Stimulated activated CD8-positive, alpha-beta memory T cell treated with anti-CD3 and anti-CD28 coated beads, Interleukin-12 subunit alpha, Interleukin-12 subunit beta, amount 100 ng/mL, for 24 hours (primary cell): Measurements from ENCODE around the gene ADGRV1.

ENCODE experiments used
- DNase-seq: peaks from one replicate; pipeline ENCODE4 v3.0.0-alpha.2; 2020; ENCODE audit errors: extremely low read depth

Gene ADGRV1

DNA sequence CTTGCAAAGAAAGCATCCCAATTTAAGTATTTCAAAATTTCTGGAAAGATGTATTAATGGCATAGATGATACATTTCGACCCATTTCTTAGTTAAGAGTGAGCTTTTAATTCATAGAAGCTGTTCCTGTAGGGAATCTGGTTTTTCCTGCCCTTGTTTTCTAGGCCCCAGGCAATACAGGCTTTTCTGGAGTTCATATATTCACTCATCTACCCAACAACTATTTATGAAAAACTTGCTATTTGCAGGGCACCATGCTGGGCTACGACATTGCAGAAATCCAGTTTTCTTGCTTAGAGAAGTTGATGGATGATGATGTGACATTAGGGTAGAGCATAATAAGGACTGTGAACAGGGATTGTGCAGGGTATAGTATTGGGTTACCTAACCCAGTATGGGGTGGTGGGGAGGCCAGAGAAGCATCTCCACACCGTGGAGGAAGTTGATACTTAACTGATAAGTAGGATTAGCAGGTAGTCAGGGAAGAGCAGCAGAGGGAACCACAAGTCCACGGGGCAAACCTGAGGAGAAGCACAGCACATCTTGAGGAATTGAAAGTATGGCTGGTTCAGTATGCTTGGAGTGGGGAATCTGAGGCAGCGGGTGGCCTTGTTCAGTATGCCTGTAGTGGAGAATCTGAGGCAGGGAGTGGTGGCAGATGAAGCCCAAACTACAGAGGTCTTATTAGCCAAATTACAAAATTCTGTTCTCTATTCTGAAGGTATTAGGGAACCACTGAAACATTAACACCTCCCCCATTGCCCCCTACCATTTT is 577.1 kb downstream of the ADGRV1 start:
- no peak for DNase-seq

DNA sequence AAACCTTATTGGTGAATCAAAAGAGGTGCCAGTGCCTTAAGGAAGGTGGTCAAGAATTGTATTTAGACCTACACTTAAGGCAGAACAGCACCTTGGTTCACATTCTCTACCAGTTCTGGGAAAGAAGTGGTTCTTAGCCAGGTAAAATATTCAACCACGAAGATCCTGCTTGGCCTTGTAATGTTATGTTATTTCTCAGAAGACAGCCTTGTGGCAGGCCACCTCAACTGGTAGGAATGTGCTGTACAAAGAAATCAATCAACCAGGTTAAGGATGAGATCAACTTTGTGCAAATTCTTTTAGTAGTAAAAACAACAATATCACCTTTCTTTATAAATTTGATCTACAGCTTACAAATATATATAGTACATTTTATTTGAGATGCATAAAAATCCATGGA is 577.7 kb downstream of the ADGRV1 start:
- DNase-seq, result no peak

DNA sequence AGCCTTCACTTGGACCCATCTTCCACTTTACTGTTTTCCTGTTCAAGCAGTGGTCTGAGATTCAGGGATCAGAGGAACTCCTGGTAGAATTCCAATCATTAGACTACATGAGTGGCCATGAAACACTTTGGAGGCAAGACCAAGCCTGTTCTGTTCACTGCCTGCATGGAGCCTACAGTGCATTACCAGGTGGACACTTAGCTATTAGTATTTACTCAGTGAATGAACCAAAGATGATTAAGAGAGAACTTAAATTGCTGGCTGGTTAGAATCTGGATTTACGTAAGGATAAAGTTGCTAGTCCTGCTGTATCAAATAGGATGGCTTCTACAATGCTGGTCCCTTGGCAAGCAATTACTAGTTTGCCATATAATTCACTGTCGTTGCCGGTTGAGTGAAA is 579.0 kb downstream of the ADGRV1 start:
- DNase-seq, result no peak

DNA sequence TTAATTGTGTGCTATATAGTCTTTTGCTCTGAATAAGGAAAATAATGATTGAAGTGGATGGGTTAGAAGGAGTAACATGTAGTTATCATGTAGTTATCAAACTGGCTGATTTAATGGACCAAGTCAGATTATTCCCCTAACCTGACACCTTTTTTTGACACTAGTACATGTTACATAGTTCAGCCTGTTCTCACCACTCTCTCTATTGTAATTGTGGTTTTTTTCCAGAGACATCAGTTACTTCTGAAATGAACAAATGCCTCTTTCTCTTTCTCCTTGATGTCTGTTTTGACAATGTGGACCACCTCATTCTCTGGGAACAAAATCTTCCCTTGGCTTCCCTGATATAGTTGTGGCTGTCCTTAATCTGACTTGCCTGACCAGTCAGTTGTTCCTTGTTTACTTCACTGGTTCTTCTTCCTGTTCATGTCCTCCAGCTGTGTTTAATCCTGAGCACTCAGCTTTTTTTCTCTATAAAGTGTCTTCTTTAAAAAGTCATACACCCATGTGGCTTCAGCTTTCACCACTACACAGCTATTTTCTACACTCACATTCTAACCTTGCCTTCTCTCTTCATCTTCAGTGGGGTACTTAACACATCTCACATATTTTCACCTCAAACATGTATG is 581.1 kb downstream of the ADGRV1 start:
- DNase-seq, result no peak

DNA sequence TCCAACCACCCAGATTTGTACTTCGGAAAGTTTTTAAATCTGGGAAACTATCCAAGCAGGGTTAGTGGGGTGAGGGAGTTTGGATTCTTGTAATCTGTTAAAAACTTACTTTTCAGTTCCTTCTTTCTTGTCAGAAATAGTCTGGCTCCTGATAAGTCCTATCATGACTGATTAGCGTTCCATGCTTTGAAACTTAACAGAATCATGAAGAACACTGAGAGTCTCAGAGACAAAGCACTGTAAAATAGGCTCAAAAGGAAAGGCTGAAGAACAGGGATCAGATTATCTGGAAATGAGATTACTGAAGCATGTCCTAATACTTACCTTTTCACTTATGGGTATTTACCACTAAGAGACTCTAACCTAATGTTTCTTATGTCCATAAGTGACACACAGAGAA is 582.1 kb downstream of the ADGRV1 start:
- no peak for DNase-seq

DNA sequence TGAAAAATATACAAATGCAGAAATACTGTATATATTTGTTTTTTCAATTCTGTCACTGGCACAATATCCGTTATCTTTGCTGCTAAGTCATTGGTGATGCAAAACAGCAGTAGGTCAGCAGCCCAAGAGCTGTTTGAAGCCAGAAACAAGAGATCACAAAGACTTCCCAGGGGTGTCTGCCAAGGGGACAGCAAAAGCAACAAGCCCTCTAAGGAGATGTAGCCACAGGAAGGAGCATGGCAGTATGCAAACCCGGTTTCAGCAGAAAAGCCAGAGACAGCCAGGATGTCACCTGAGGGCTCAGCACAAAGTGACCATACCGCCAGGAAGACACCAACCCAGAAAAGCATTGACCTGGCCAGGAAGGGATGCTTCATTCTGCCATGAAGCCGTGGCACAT is 583.0 kb downstream of the ADGRV1 start:
- no peak for DNase-seq

DNA sequence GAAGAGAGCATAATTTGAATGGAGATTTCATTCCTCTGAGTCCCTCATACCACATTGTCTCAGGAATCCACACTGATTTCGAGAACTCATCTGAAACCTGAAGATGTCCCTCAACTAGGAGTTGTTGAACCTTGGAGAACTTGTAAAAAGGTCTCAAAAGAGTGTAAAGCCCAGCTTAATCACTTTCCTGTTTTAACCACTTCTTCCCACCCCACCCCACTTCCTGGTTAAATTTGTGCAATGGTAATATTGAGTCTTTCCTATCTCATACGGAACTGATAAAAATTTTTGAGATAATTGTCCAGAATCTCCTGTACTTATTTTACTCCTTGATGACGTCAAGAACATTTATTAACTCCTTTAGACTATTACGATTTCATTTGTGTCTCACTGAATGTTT is 583.8 kb downstream of the ADGRV1 start:
- no peak for DNase-seq

DNA sequence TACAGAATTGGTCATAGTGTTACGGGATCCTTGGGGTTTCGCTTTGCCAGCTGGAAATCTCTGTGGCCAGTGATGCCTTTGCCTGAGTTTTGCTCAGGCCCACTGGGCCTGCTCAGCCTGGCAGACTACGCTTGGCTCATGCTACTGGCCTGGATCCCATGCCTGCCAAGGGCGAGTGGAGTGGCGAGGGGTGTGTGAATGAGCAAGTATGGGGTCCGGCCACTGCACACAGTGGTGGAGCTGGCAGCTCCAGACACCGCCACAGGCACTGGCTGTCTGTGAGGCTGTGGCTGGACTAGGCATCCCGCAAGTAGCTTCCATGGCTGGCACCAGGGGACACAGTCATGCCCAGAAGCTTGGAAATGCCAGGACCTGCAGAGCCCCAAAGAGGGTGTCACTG is 584.2 kb downstream of the ADGRV1 start:
- no peak for DNase-seq

DNA sequence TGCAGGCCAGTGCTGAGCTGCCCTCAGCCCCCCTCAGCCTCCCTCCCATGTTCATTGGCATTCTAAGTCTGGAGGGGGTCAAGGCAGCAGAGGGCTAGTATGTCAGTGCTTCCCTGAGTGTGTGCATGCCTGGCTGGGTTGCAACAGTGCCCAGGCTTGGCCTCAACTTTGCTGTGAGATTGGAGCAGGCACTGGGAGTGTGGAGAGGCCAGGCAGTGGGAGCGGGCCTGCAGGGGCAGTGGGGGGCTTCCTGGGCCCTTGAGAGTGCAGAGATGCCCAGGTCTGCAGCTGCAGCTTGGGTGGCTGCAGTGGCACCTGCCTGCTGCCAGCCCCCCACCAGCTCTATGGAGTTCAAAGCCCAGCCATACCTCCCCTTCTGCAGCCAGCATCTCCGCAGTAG is 585.2 kb downstream of the ADGRV1 start:
- no peak for DNase-seq

DNA sequence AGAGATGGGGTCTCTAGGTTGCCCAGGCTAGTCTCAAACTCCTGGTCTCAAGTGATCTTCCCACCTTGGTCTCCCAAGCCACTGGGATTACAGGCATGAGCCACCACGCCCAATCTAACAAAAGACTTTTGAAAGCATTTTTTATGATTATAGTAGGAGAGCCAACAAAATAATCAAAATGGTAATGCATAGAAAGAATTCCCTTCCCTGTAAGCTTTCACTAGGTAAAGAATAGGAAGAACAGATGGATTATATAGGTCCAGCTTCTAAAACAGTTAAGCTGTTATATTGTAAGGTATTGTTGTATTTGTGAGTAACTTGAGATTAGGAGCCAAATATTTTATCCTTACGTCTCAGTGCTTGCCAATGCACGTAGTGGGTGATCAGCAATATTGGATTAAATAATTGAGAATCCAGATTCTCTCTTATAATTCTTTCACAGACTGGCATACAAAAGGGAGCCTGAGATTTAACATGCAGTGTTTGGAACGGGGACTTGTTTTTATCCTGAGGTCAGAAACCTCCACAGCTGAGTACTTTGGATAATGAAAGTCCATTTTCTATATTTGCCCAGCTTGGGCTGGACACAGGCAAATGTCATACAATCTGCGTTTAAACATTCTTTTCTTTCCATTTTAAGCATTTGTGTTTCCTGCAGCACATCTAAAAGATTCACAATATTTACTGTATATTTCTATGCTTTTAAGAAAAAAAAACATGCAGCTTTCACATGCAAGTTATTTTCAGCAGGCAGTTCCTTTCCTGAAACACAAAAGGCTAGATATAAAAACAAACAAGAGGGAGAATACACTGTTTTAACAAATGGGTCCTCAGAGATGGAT is 586.1 kb downstream of the ADGRV1 start:
- DNase-seq, result no peak

DNA sequence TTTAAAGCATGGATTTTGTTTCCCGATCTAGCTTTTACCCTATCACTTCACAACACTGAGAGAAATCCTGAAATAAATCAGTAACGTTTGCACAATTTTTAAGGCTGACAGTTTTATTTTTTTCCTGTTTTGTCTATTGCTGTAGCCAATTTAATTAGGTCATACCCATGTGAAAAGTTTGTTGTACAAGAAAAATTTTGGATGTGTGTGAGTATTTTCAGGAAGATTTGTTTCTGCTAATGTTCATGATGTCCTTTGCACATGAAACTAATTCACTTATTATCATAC is 586.7 kb downstream of the ADGRV1 start:
- no peak for DNase-seq

DNA sequence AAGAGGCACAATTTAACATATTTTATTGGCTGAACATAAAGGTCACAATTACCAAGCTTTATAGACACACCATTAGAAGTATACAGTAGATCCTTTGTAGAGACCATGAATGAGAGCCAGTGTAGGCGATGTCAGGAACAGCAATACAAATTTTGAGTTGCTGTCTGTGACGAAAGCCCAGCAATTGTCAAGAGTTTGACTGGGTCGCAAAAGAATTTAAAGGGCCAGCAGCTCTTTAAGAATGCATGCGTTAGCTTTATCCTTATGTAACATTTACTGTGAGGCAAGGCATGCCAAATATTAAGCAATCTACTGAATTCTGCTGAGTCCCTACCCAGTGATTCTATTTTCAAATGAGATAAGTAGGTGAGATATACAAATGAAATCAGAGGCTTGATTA is 587.6 kb downstream of the ADGRV1 start:
- DNase-seq, result no peak

DNA sequence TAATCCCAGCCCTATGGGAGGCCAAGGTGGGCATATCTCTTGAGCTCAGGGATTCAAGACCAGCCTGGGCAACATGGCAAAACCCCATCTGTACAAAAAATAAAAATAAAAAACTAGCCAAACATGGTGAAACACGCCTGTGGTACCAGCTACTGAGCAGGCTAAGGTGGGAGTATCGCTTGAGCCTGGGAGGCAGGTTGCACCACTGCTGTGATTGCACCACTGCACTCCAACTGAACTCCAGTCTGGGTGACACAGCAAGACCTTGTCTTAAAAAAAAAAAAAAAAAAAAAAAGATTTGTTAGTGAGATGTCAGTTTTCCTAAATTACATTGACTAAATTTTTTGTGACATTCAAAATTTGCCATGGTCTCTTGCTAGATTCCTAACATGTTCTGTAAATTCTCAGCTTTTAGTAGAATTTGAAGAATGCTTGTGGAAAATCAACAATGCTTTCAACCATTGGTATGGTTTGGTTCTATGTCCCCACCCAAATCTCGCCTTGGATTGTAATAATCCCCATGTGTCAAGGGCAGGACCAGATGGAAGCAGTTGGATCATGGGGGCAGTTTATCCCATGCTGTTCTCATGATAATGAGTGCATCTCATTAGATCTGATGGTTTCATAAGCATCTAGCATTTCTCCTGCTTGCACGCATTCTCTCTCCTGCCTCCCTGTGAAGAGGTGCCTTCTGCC is 588.5 kb downstream of the ADGRV1 start:
- no peak for DNase-seq

DNA sequence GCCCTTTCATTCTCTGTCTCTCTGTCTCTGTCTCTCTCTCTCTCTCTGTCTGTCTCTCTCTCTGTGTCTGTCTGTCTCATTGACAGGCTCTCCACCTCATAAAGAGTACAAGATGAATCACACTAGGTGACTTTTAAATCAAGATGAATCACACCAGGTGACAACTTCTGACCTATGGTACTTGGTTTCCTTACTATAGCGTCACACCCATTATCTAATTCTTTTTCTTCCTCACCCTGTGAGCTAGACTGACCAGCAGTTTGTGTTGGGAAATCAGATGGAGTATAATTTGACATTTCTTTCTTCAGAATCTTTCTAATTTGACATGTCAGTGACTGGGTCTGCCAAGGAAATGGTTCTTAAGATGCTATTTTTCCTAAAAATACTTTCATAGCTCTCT is 591.6 kb downstream of the ADGRV1 start:
- DNase-seq, result no peak

DNA sequence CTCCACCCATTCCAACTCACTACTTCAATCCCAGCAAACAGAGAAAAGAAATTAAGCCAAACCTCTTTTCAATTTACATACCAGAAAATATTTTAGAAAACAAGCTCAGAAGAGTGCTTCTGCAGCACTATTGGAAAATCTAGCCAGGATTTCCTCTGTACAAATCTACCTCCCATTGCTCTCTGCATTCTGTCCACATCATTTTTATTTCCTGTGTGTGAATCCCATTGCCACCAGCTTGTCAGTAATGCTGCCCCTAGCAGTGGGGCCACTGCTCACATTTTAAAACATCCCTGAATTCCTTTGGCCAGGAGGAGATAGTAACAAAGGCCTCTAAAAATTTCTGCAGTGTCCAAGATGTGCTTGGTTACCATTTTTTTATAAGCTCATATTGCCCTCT is 592.0 kb downstream of the ADGRV1 start:
- DNase-seq, result no peak

DNA sequence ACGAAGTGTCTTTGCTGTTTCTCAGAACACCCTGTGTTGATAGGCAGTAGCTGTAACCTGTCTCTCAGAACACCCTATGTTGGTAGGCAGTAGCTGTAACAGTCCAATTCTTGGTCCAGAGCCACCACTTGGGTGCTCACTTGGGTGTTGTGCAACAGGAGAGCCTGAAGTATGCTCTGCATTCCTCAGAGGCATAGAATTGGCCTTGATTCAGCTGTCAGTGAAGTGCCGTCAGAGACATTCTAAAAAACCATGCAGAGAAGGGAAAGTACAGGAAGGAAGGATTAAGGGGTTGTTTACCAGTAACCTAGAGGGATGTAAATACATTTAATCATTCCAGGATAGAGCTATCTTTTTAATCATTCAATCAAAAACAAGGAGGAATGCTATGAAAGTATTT is 593.4 kb downstream of the ADGRV1 start:
- no peak for DNase-seq

DNA sequence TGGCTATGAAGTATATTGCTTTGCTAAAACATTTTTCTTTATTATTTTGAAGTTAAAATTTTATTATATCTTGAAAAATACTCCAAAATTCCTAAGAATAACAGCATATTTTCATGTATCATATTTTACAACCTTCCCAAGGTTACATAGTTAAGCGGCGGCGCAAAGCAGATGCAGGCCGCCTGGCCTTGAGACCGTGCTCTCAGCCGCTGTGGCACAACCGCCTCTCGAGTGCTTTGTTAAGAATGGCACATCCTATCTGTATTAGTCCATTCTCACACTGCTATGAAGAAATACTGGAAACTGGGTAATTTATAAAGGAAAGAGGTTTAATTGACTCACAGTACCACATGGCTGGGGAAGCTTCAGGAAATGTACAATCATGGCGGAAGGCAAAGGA is 595.7 kb downstream of the ADGRV1 start:
- no peak for DNase-seq

DNA sequence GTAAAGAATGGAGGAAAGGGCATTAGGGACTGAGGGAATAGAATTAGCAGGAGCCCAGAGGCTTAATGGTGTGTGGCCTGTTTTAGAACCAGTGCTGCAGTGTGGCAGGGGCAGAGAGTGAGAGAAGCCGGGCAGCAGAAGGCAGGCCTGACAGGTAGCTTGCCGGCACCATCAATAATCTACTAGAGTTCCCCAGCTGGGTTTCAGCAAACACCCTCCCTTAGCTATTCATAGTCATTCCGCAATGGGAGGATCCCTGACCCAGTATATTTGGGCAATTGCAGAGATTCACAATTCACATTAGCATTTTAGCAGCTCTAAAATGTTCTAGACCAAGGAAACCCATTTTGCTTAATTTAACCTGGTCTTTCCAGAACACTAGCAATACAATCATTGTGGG is 596.7 kb downstream of the ADGRV1 start:
- no peak for DNase-seq

DNA sequence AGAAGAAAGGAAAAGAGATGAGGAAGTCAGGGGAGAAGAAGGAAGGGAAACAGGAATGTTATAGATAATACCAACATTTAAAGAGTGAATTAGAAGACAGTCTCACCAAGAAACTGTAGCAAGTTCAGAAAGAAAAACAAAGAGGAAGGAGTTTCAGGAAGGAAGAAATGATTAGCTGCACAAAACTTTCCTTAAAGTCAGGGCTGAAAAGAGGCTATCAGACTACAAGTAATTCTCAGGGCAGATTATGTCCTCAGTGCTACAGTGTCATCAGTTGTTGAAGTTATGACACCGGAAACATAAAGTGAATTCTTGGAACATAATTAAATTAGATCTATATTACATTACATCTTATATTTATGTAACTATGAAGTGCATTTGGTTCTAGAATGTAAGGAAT is 597.6 kb downstream of the ADGRV1 start:
- no peak for DNase-seq

DNA sequence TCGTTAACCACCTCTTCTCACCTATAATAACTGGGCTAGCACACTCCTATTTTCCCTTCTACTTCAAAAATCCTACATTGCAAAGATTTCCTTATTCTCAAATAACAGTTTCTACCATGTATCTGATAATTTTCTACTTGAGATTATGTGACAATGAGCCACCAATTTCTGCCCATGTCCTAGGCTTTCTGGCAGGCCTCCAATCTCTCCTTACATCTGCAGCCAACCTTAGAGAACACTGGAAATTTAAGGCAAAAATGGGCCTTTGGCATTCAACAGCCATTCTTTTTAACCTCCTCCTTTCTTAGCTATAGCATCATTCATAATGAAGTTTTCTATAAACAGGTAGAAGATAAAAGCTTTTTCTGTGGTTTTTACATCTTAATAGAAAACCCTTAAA is 599.4 kb downstream of the ADGRV1 start:
- DNase-seq, result no peak

DNA sequence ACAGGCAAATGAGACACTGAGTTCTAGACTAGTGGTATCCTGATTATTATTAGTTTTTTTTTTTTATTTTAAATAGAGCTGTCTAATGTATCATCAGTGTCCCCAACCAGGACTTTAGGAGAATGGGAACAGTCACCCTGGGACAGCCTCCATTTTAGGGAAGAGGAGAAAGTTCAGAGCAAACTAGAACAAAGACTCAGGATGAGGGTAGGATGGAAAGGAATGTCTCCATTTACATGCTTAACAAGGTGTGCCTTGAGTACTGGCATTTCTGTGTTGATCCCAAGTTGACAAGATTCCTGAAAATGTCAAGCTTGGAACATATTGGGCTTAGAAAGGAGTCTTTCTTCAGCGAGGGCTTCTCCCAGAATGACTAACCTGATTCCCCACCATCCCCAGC is 601.0 kb downstream of the ADGRV1 start:
- DNase-seq, result no peak

DNA sequence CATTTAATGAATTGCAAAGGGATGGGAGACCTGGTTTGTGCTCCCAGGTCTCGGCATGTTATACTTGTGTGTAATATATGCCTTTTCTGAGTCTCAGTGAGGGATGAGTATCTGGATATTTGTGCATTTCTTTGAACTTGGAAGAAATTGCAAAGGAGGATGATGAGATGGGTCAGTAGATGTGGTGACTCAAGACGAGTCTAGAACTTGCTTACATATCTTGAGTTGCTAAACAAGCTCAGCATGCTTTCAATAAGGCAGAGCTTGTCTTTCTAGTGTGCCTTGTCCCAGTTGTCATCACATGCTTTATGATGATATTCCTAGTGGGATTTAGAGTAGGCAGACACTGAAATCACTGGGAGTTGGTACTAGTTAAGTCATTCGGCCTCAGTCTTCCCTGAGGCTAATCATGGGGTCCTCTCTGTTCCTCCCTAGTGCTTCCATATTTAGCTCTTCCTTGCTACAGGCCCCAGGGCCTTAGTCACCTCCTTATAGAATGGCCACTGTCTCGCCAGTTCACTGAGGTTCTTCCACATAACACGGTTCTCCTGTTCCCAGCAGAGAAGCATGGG is 602.2 kb downstream of the ADGRV1 start:
- no peak for DNase-seq
